Measurements from ENCODE around the gene SLCO3A1.

The SLCO3A1 gene

GRCh38 chr15:91927585-91927984, 74.1 kb downstream of the SLCO3A1 start:
- Histone ChIP-seq H3K27me3 (ENCODE audit: low read depth, low read length) (peaks cover 8% of the 10 kb centered on the region; the same call in 1 of the 2 replicates), H3K36me3 (replicated peaks; ENCODE audit: low read depth, low read length) (no peaks in the 10 kb centered on the region), H3K79me2 (ENCODE audit: low read length) (no peaks in the 10 kb centered on the region), H3K9me3 (ENCODE audit: insufficient read depth, low read length) (no peaks in the 10 kb centered on the region), H3K4me2 (ENCODE audit: low read length) (no peak overlapping the region), H4K20me1 (ENCODE audit: insufficient read depth, low read length) (no peaks in the 10 kb centered on the region), H3K4me3 (ENCODE audit: low read length) (no peak overlapping the region), H3K27ac (ENCODE audit: low read length) (no peak overlapping the region), H2AFZ (ENCODE audit: low read depth, low read length) (no peak overlapping the region), H3K9ac (ENCODE audit: low read length) (no peak overlapping the region), H3K4me1 (ENCODE audit: low read length) (no peaks in the 10 kb centered on the region)
- TF ChIP-seq EZH2phosphoT487 (IDR thresholded peaks at IDR 0.05; ENCODE audit: low read depth), result no peak
- TF ChIP-seq CTCF (IDR thresholded peaks at IDR 0.05; ENCODE audit: low read depth, low read length), result no peak

GRCh38 chr15:91928675-91929074, 75.2 kb downstream of the SLCO3A1 start:
- H3K27me3 ChIP-seq (ENCODE audit: low read depth, low read length), result peaks cover 8% of the 10 kb centered on the region; the same call in 1 of the 2 replicates
- no peaks in the 10 kb centered on the region for H3K36me3 ChIP-seq (replicated peaks; ENCODE audit: low read depth, low read length)
- H2AFZ ChIP-seq (ENCODE audit: low read depth, low read length), result no peak overlapping the region
- no peaks in the 10 kb centered on the region for H3K79me2 ChIP-seq (ENCODE audit: low read length)
- no peak overlapping the region for H3K4me3 ChIP-seq (ENCODE audit: low read length)
- H3K4me1 ChIP-seq (ENCODE audit: low read length), result no peaks in the 10 kb centered on the region
- no peaks in the 10 kb centered on the region for H4K20me1 ChIP-seq (ENCODE audit: insufficient read depth, low read length)
- TF ChIP-seq CTCF (IDR thresholded peaks at IDR 0.05; ENCODE audit: low read depth, low read length) (no peak), EZH2phosphoT487 (IDR thresholded peaks at IDR 0.05; ENCODE audit: low read depth) (no peak)
- no peak overlapping the region for H3K27ac ChIP-seq (ENCODE audit: low read length)
- H3K4me2 ChIP-seq (ENCODE audit: low read length), result no peak overlapping the region
- H3K9me3 ChIP-seq (ENCODE audit: insufficient read depth, low read length), result no peaks in the 10 kb centered on the region
- H3K9ac ChIP-seq (ENCODE audit: low read length), result no peak overlapping the region

GRCh38 chr15:91929509-91929908, 76.0 kb downstream of the SLCO3A1 start:
- Histone ChIP-seq H4K20me1 (ENCODE audit: insufficient read depth, low read length) (no peaks in the 10 kb centered on the region), H3K4me2 (ENCODE audit: low read length) (no peak overlapping the region), H3K79me2 (ENCODE audit: low read length) (no peaks in the 10 kb centered on the region), H3K4me1 (ENCODE audit: low read length) (no peaks in the 10 kb centered on the region), H3K4me3 (ENCODE audit: low read length) (no peak overlapping the region), H3K27ac (ENCODE audit: low read length) (no peak overlapping the region), H3K27me3 (ENCODE audit: low read depth, low read length) (peaks cover 8% of the 10 kb centered on the region; the same call in 1 of the 2 replicates), H3K36me3 (replicated peaks; ENCODE audit: low read depth, low read length) (no peaks in the 10 kb centered on the region), H2AFZ (ENCODE audit: low read depth, low read length) (no peak overlapping the region), H3K9me3 (ENCODE audit: insufficient read depth, low read length) (no peaks in the 10 kb centered on the region), H3K9ac (ENCODE audit: low read length) (no peak overlapping the region)
- no peak for TF ChIP-seq EZH2phosphoT487 (IDR thresholded peaks at IDR 0.05; ENCODE audit: low read depth)
- TF ChIP-seq CTCF (IDR thresholded peaks at IDR 0.05; ENCODE audit: low read depth, low read length), result no peak

- Histone ChIP-seq H3K9ac (ENCODE audit: low read length) (no peak overlapping the region), H3K79me2 (ENCODE audit: low read length) (no peaks in the 10 kb centered on the region), H3K9me3 (ENCODE audit: insufficient read depth, low read length) (no peaks in the 10 kb centered on the region), H3K4me2 (ENCODE audit: low read length) (no peak overlapping the region), H3K27ac (ENCODE audit: low read length) (no peak overlapping the region), H3K27me3 (ENCODE audit: low read depth, low read length) (peaks cover 8% of the 10 kb centered on the region; the same call in 1 of the 2 replicates), H3K4me1 (ENCODE audit: low read length) (no peaks in the 10 kb centered on the region), H4K20me1 (ENCODE audit: insufficient read depth, low read length) (no peaks in the 10 kb centered on the region), H2AFZ (ENCODE audit: low read depth, low read length) (no peak overlapping the region), H3K4me3 (ENCODE audit: low read length) (no peak overlapping the region), H3K36me3 (replicated peaks; ENCODE audit: low read depth, low read length) (no peaks in the 10 kb centered on the region)
- TF ChIP-seq CTCF (IDR thresholded peaks at IDR 0.05; ENCODE audit: low read depth, low read length) (no peak), EZH2phosphoT487 (IDR thresholded peaks at IDR 0.05; ENCODE audit: low read depth) (no peak)
Measured at GRCh38 chr15:91930092-91930491, 76.6 kb downstream of the SLCO3A1 start.
